IMR-90 (cell line): ENCODE data around the gene ELMO1. TPM values are rescaled to one million over a fixed set of nuclear protein-coding genes. Genes with fewer than 3 reads are reported as not detected.

Experiments
- ATAC-seq: fragments of 200-7000 bp; cut with Tn5 transposase; 2 replicates; pipeline ENCODE4 v1.9.1; 2020; ENCODE audit warnings: low read depth, mild to moderate bottlenecking, moderate library complexity
- BruUV-seq: library from RNA; stranded (reverse); fragments of 400-500 nt; replicated peaks from 2 replicates; lab custom pipeline; 2021; lab: Mats Ljungman, UMichigan
- CTCF ChIA-PET: fragments of 300-600 bp; formaldehyde crosslinking; extraction: SDS; loops from one replicate; lab custom pipeline; 2021; ENCODE audit warnings: antibody characterized with exemption; lab: Yijun Ruan, JAX
- POLR2A ChIA-PET: fragments of 300-600 bp; sonication (Branson Sonifier 250); formaldehyde crosslinking; loops from one replicate; lab custom pipeline; 2022; ENCODE audit warnings: antibody characterized with exemption; ENCODE audit not compliant: unreplicated experiment; lab: Charles Lee
- DNase-seq: peaks from one replicate; pipeline ENCODE4 v3.0.0; 2013
- H2AFZ ChIP-seq: replicated peaks from 2 replicates; pipeline ENCODE3; 2013; ENCODE audit warnings: low read length, mild to moderate bottlenecking; ENCODE audit not compliant: poor library complexity
- H2AK5ac ChIP-seq: 2 replicates; pipeline ENCODE4 v1.6.1; 2013; ENCODE audit warnings: low read depth, low read length, inconsistent platforms
- H2AK9ac ChIP-seq: replicated peaks from 2 replicates; pipeline ENCODE3; 2013; ENCODE audit warnings: mild to moderate bottlenecking, low read depth, low read length, moderate library complexity; ENCODE audit not compliant: poor library complexity
- H2BK120ac ChIP-seq: 2 replicates; pipeline ENCODE4 v1.6.1; 2013; ENCODE audit warnings: low read depth, low read length, inconsistent platforms
- H2BK15ac ChIP-seq: 3 replicates; pipeline ENCODE4 v1.6.1; 2013; ENCODE audit warnings: low read depth, low read length, inconsistent platforms
- H2BK20ac ChIP-seq: 2 replicates; pipeline ENCODE4 v1.6.1; 2013; ENCODE audit warnings: low read depth, mild to moderate bottlenecking, inconsistent platforms, low read length, moderate library complexity
- H2BK5ac ChIP-seq: 2 replicates; pipeline ENCODE4 v1.6.1; 2013; ENCODE audit warnings: mild to moderate bottlenecking, low read depth, low read length, inconsistent platforms; ENCODE audit not compliant: poor library complexity, severe bottlenecking
- H3K14ac ChIP-seq: replicated peaks from 2 replicates; pipeline ENCODE4 v1.6.1; 2013; ENCODE audit warnings: low read depth, low read length, inconsistent platforms
- H3K18ac ChIP-seq: 2 replicates; pipeline ENCODE4 v1.6.1; 2013; ENCODE audit warnings: low read depth, low read length, control low read depth
- H3K23ac ChIP-seq: 2 replicates; pipeline ENCODE4 v1.6.1; 2013; ENCODE audit warnings: low read depth, low read length, inconsistent platforms
- H3K27ac ChIP-seq: 2 replicates; pipeline ENCODE4 v1.5.1; 2013; ENCODE audit warnings: mild to moderate bottlenecking, control low read depth, low read length; ENCODE audit not compliant: insufficient read depth
- H3K27me3 ChIP-seq: 2 replicates; pipeline ENCODE4 v1.6.1; 2013; ENCODE audit warnings: low read length; ENCODE audit not compliant: control insufficient read depth, insufficient read depth
- H3K36me3 ChIP-seq: 2 replicates; pipeline ENCODE4 v1.6.1; 2013; ENCODE audit warnings: low read length, mixed read lengths; ENCODE audit not compliant: control insufficient read depth, insufficient read depth
- H3K4ac ChIP-seq: 2 replicates; pipeline ENCODE4 v1.6.1; 2013; ENCODE audit warnings: low read depth, low read length, inconsistent platforms
- H3K4me1 ChIP-seq: 2 replicates; pipeline ENCODE4 v1.6.1; 2013; ENCODE audit warnings: low read length, mixed read lengths; ENCODE audit not compliant: control insufficient read depth, insufficient read depth
- H3K4me2 ChIP-seq: 2 replicates; pipeline ENCODE4 v1.6.1; 2013; ENCODE audit warnings: low read depth, mild to moderate bottlenecking, control low read depth, low read length, moderate library complexity
- H3K4me3 ChIP-seq: 2 replicates; pipeline ENCODE4 v1.5.1; 2013; ENCODE audit warnings: low read depth, mild to moderate bottlenecking, control low read depth, low read length, moderate library complexity; ENCODE audit not compliant: insufficient read depth
- H3K56ac ChIP-seq: 2 replicates; pipeline ENCODE4 v1.6.1; 2013; ENCODE audit warnings: low read length, inconsistent platforms; ENCODE audit not compliant: insufficient read depth; ENCODE audit errors: extremely low read depth
- H3K79me1 ChIP-seq, 2 experiments: 2 replicates each; pipeline ENCODE4 v1.6.1; 2013; ENCODE audit warnings: low read length in 2 of 2, inconsistent platforms in 1 of 2, low read depth in 1 of 2
- H3K9ac ChIP-seq: 2 replicates; pipeline ENCODE4 v1.6.1; 2013; ENCODE audit warnings: low read depth, low read length, control low read depth
- H3K9me1 ChIP-seq: 2 replicates; pipeline ENCODE4 v1.6.1; 2013; ENCODE audit warnings: low read length, inconsistent platforms; ENCODE audit not compliant: insufficient read depth
- H3K9me3 ChIP-seq: 2 replicates; pipeline ENCODE4 v1.6.1; 2013; ENCODE audit warnings: low read length; ENCODE audit not compliant: control insufficient read depth, insufficient read depth
- H4K20me1 ChIP-seq: 2 replicates; pipeline ENCODE4 v1.6.1; 2013; ENCODE audit warnings: low read length, inconsistent platforms; ENCODE audit not compliant: insufficient read depth
- H4K5ac ChIP-seq: 2 replicates; pipeline ENCODE4 v1.6.1; 2013; ENCODE audit warnings: mild to moderate bottlenecking, low read depth, low read length, control low read depth
- H4K8ac ChIP-seq, 2 experiments: 2 replicates each; pipeline ENCODE4 v1.6.1; 2013; ENCODE audit warnings: low read depth in 2 of 2, low read length in 2 of 2, control low read depth in 1 of 2, inconsistent platforms in 1 of 2
- H4K91ac ChIP-seq: 2 replicates; pipeline ENCODE4 v1.6.1; 2013; ENCODE audit warnings: low read depth, low read length, inconsistent platforms; ENCODE audit not compliant: insufficient read depth
- BHLHE40 ChIP-seq: fragments of 150-350 bp; IDR thresholded peaks from 2 replicates; pipeline ENCODE4 v1.6.1; 2016; ENCODE audit warnings: mild to moderate bottlenecking, low read depth, low read length
- CEBPB ChIP-seq: IDR thresholded peaks from 2 replicates; pipeline ENCODE4 v1.6.1; 2012; ENCODE audit warnings: low read depth, low read length, improper control_type of control experiment
- FOS ChIP-seq: fragments of 150-350 bp; IDR thresholded peaks from 2 replicates; pipeline ENCODE4 v1.6.1; 2016; ENCODE audit warnings: low read depth, low read length
- MAFK ChIP-seq: IDR thresholded peaks from 2 replicates; pipeline ENCODE4 v1.6.1; 2012; ENCODE audit warnings: low read depth, low read length, improper control_type of control experiment
- RAD21 ChIP-seq: IDR thresholded peaks from 2 replicates; pipeline ENCODE4 v1.6.1; 2012; ENCODE audit warnings: low read length, improper control_type of control experiment
- RCOR1 ChIP-seq: IDR thresholded peaks from 2 replicates; pipeline ENCODE4 v1.6.1; 2012; ENCODE audit warnings: mild to moderate bottlenecking, low read length, improper control_type of control experiment; ENCODE audit not compliant: insufficient replicate concordance
- RFX5 ChIP-seq: IDR thresholded peaks from 2 replicates; pipeline ENCODE4 v1.8.0; 2012; ENCODE audit warnings: low read depth, mild to moderate bottlenecking, low read length, moderate library complexity
- WGBS, 2 experiments: methylation state at CpG; one replicate each; pipeline versions ENCODE4 v1.1.5 to v1.1.7; 2013; ENCODE audit warnings: missing lambda C conversion rate in 2 of 2; ENCODE audit not compliant: insufficient read length in 1 of 2; ENCODE audit errors: extremely low coverage in 2 of 2; 5-methylcytosine and 5-hydroxymethylcytosine counted together
- dilution Hi-C: fragments of 300-500 bp; cut with HindIII; formaldehyde crosslinking; loops from one replicate; pipeline ENCODE4 v1.14.3; 2018; ENCODE audit warnings: low sequenced_read_pairs; ENCODE audit not compliant: unreplicated experiment
- in situ Hi-C: fragments of 300-500 bp; cut with MboI; formaldehyde crosslinking; loops from 3 replicates; pipeline ENCODE4 v1.14.3; 2019; ENCODE audit warnings: low sequenced_read_pairs, inconsistent platforms, mixed read lengths
- intact Hi-C: fragments of 100-400 bp; cut with micrococcal nuclease; formaldehyde crosslinking; loops from 2 replicates; pipeline ENCODE4 v1.10.0; 2022
- polyA plus RNA-seq, 3 experiments: library from polyadenylated mRNA; depleted of rRNA; stranded (reverse); fragments of >200 nt; gene quantifications; 2 replicates each; pipeline ENCODE4 v1.2.3, GENCODE V29; 2012; ENCODE audit warnings: low replicate concordance in 1 of 3
- total RNA-seq: library from RNA; depleted of rRNA; stranded (reverse); fragments of >200 nt; gene quantifications from 2 replicates; pipeline ENCODE4 v1.2.3, GENCODE V29; 2012
- TF ChIP-seq, protein P1 (sequence below): fragments of 150-350 bp; IDR thresholded peaks from 2 replicates; pipeline ENCODE4 v1.6.1; 2016; ENCODE audit warnings: low read depth, mild to moderate bottlenecking, low read length, moderate library complexity, borderline replicate concordance
- TF ChIP-seq, protein P2 (sequence below): conservative IDR thresholded peaks from 2 replicates; pipeline ENCODE4 v1.5.1; 2012; ENCODE audit warnings: mild to moderate bottlenecking, low read depth, low read length, improper control_type of control experiment

Gene ELMO1
- total and polyA plus RNA-seq, 2 of the 4 experiments (the other 2 are of a cell fraction), result 0.03 TPM; not detected in 1

DNA sequence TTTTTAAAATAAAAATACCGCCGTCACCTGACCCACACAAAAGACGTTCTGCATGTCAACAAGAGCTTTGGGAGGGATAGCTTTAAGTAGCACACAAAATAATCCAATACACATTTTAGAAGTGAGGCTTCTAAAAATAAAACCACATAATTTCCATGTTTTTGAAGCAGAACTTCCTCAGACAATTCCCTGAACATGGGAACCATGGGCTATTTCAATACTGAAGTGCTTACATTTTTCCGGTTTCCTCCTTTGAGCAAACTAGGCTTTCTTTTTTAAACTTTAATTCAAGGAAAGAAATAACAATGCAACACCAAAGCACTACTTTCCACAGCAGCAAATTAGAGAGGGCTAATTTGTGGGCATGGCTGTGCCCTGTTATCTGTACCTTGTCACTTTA is 59.9 kb downstream of the ELMO1 start:
- Histone ChIP-seq H2AK9ac (no peak overlapping the region), H3K4me2 (no peak overlapping the region), H4K8ac (no peak overlapping the region), H4K91ac (no peak overlapping the region), H2BK5ac (no peak overlapping the region), H3K79me1 (no peaks in the 10 kb centered on the region), H4K5ac (no peak overlapping the region), H3K56ac (no peak overlapping the region), H3K4ac (no peak overlapping the region), H3K36me3 (no peaks in the 10 kb centered on the region), H2BK120ac (no peak overlapping the region), H4K20me1 (no peaks in the 10 kb centered on the region), H3K4me1 (no peaks in the 10 kb centered on the region), H2AK5ac (no peak overlapping the region), H3K9me1 (no peaks in the 10 kb centered on the region), H2AFZ (no peak overlapping the region), H3K9me3 (peaks cover 30% of the 10 kb centered on the region; the same call in 1 of the 2 replicates), H3K9ac (no peak overlapping the region), H3K18ac (no peak overlapping the region), H3K27ac (no peak overlapping the region), H3K14ac (no peak overlapping the region), H2BK15ac (no peak overlapping the region), H3K4me3 (no peak overlapping the region), H3K27me3 (no peaks in the 10 kb centered on the region), H2BK20ac (no peak overlapping the region), H3K23ac (no peak overlapping the region)
- TF ChIP-seq FOS (no peak), CEBPB (no peak), RAD21 (no peak), RFX5 (no peak), BHLHE40 (no peak), RCOR1 (no peak), MAFK (no peak)
- TF ChIP-seq, protein P1, sequence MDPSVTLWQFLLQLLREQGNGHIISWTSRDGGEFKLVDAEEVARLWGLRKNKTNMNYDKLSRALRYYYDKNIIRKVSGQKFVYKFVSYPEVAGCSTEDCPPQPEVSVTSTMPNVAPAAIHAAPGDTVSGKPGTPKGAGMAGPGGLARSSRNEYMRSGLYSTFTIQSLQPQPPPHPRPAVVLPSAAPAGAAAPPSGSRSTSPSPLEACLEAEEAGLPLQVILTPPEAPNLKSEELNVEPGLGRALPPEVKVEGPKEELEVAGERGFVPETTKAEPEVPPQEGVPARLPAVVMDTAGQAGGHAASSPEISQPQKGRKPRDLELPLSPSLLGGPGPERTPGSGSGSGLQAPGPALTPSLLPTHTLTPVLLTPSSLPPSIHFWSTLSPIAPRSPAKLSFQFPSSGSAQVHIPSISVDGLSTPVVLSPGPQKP, result no peak
- TF ChIP-seq, protein P2, sequence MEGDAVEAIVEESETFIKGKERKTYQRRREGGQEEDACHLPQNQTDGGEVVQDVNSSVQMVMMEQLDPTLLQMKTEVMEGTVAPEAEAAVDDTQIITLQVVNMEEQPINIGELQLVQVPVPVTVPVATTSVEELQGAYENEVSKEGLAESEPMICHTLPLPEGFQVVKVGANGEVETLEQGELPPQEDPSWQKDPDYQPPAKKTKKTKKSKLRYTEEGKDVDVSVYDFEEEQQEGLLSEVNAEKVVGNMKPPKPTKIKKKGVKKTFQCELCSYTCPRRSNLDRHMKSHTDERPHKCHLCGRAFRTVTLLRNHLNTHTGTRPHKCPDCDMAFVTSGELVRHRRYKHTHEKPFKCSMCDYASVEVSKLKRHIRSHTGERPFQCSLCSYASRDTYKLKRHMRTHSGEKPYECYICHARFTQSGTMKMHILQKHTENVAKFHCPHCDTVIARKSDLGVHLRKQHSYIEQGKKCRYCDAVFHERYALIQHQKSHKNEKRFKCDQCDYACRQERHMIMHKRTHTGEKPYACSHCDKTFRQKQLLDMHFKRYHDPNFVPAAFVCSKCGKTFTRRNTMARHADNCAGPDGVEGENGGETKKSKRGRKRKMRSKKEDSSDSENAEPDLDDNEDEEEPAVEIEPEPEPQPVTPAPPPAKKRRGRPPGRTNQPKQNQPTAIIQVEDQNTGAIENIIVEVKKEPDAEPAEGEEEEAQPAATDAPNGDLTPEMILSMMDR, result no peak
- CTCF ChIA-PET, result no interaction called here
- DNase-seq (no peak), ATAC-seq (no peak)
- POLR2A ChIA-PET, result no interaction called here
- intact Hi-C loops (loop anchor here (10.0 kb wide), 1 partner anchor 56 kb away; the partner anchor contains the start of gene ELMO1), in situ Hi-C loops (no loop called here), dilution Hi-C loops (no loop called here)
- BruUV-seq, result no TSS peak
- WGBS, 2 experiments, result no CpG with 5 or more reads among the region's 4 CpGs
